Neural crest cell (in vitro differentiated cells): ENCODE measurements around the gene SIGLEC1. TPM values are rescaled to one million over a fixed set of nuclear protein-coding genes. Genes with fewer than 3 reads are reported as not detected.

Source experiments
- DNase-seq: peaks from one replicate; pipeline ENCODE4 v3.0.0; 2021; ENCODE audit warnings: low read depth, mixed read lengths, low spot score
- H3K27ac Mint-ChIP-seq: one replicate; pipeline ENCODE4 v1.8.0; 2021; ENCODE audit warnings: mild to moderate bottlenecking, mixed read lengths; ENCODE audit not compliant: unreplicated experiment
- H3K27me3 Mint-ChIP-seq: 2 replicates; pipeline ENCODE4 v1.8.0; 2021; ENCODE audit warnings: low read depth, mild to moderate bottlenecking, mixed read lengths
- H3K36me3 Mint-ChIP-seq: 2 replicates; pipeline ENCODE4 v1.8.0; 2021; ENCODE audit warnings: low read depth, mild to moderate bottlenecking, mixed read lengths
- H3K4me1 Mint-ChIP-seq: 2 replicates; pipeline ENCODE4 v1.8.0; 2021; ENCODE audit warnings: mixed read lengths
- H3K4me3 Mint-ChIP-seq: one replicate; pipeline ENCODE4 v1.8.0; 2021; ENCODE audit warnings: mild to moderate bottlenecking, mixed read lengths
- H3K9me3 Mint-ChIP-seq: 2 replicates; pipeline ENCODE4 v1.8.0; 2021; ENCODE audit warnings: mixed read lengths
- total RNA-seq: library from RNA; stranded (reverse); gene quantifications from 2 replicates; pipeline ENCODE4 v1.2.1, GENCODE V29; 2021
- TF ChIP-seq, protein P1 (sequence below): fragments of 200-600 bp; sonication (generic); conservative IDR thresholded peaks from 2 replicates; pipeline ENCODE4 v1.5.0; 2021; ENCODE audit warnings: antibody characterized with exemption, mild to moderate bottlenecking

The SIGLEC1 gene
- total RNA-seq, 1 donor from 2014 or later, result not detected

DNA sequence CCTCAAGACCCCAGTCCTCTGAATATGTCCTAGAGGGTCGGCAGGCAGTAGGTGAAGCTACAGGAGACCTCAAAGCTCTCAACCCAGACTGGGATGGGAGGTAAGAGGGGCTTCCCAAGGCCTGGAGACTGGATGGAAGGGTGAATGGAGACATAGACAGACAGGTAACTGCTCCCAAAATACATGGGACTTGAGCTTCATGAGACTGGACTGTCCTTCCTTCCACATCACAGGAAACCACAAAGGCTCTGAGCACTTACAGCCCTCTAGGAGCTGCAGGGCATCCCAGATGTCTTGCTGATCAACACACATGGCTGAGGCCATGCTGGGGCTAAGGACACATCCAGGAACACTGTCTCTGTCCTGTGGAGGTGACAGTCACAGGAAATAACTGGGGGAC, 31.6 kb upstream of the SIGLEC1 start:
- Mint-ChIP-seq H3K9me3 (no peaks in the 10 kb centered on the region), H3K4me3 (no peak overlapping the region), H3K4me1 (peaks cover 19% of the 10 kb centered on the region), H3K27ac (no peak overlapping the region), H3K36me3 (no peaks in the 10 kb centered on the region), H3K27me3 (peaks cover 49% of the 10 kb centered on the region)
- no peak for DNase-seq
- TF ChIP-seq, protein P1, sequence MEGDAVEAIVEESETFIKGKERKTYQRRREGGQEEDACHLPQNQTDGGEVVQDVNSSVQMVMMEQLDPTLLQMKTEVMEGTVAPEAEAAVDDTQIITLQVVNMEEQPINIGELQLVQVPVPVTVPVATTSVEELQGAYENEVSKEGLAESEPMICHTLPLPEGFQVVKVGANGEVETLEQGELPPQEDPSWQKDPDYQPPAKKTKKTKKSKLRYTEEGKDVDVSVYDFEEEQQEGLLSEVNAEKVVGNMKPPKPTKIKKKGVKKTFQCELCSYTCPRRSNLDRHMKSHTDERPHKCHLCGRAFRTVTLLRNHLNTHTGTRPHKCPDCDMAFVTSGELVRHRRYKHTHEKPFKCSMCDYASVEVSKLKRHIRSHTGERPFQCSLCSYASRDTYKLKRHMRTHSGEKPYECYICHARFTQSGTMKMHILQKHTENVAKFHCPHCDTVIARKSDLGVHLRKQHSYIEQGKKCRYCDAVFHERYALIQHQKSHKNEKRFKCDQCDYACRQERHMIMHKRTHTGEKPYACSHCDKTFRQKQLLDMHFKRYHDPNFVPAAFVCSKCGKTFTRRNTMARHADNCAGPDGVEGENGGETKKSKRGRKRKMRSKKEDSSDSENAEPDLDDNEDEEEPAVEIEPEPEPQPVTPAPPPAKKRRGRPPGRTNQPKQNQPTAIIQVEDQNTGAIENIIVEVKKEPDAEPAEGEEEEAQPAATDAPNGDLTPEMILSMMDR, result no peak

DNA sequence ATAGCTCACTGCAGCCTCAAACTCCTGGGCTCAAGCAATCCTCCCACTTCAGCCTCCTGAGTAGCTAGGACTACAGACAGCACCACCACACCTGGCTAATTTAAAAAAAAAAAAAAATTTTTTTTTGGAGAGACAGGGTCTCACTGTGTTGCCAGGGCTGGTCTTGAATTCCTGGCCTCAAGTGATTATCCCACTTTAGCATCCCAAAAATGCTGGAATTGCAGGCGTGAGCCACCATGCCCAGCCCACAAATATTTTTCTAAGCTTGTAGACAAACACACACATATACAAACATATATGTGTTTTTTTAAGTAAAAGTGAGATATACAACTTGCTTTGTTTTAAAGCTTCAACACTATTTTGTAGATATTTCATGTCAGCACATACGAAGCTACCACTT, 30.9 kb upstream of the SIGLEC1 start:
- DNase-seq, result no peak
- peaks cover 44% of the 10 kb centered on the region for H3K27me3 Mint-ChIP-seq
- no peaks in the 10 kb centered on the region for H3K9me3 Mint-ChIP-seq
- no peak overlapping the region for H3K4me3 Mint-ChIP-seq
- no peak overlapping the region for H3K27ac Mint-ChIP-seq
- TF ChIP-seq, protein P1, result no peak
- no peaks in the 10 kb centered on the region for H3K36me3 Mint-ChIP-seq
- H3K4me1 Mint-ChIP-seq, result peaks cover 26% of the 10 kb centered on the region

DNA sequence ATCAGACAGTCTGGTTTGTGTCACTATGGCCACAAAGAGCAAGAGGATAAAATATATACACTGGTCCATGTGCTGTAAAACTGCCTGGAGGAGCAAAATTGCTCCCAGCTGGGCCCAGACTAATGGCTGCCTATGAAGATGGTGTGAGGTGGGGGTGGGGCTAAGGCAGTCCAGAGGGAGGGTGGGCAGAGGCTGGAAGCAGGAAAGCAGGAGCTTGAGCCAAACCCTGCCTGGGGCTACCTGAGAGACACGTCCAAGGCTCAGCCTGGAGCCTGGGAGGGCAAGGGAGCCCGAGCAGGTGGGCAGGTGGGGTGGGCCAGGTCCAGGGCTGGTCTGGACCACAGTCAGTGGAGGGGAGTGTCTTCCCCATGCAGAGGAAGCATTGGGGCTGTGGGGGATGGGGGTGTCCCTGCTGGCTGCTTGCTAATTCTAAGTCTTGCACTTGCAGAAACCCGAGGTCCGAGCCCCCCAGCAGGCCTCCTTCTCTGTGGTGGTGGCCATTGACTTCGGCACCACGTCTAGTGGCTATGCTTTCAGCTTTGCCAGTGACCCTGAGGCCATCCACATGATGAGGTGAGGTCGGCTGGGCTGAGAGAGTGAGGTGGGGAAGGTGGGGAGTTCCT, 29.5 kb upstream of the SIGLEC1 start:
- TF ChIP-seq, protein P1, result no peak
- no peak for DNase-seq
- Mint-ChIP-seq H3K9me3 (no peaks in the 10 kb centered on the region), H3K4me1 (peaks cover 30% of the 10 kb centered on the region), H3K27ac (no peak overlapping the region), H3K27me3 (peaks cover 34% of the 10 kb centered on the region), H3K4me3 (no peak overlapping the region), H3K36me3 (no peaks in the 10 kb centered on the region)

DNA sequence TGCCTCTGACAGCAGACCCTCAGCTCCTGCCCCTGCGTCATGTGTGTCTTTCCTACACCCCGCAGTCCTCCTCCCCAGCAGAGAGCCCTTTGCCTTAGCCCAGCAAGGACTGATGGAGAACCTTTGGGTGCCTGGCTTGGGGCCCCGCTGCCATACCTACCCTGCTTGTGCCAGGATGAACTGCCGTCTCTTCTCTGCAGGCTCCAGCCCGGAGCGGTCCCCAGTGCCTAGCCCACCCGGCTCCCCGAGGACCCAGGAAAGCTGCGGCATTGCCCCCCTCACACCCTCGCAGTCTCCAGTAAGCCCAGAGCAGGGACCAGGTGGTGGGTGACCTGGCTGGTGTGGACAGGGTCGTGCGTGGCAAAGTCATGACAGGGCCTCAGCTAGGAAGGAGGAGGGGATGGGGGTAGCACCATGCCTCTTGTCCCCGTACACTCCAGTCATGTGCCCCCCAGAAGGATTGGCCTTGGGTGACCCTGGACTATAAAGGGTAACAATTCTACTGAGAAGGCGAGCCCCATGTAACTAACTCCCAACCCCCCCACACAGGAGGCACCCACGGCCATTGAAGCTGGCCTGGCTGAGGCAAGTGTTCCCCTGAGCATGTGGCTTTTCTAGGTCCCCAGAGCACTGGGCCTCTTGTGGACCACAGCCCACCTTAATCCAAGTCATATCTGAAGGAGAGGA, 28.4 kb upstream of the SIGLEC1 start:
- peaks cover 30% of the 10 kb centered on the region for H3K4me1 Mint-ChIP-seq
- H3K4me3 Mint-ChIP-seq, result no peak overlapping the region
- TF ChIP-seq, protein P1, result no peak
- no peaks in the 10 kb centered on the region for H3K36me3 Mint-ChIP-seq
- DNase-seq, result no peak
- H3K27ac Mint-ChIP-seq, result peak overlapping the region; percentile 71
- H3K27me3 Mint-ChIP-seq, result peaks cover 23% of the 10 kb centered on the region
- H3K9me3 Mint-ChIP-seq, result no peaks in the 10 kb centered on the region

DNA sequence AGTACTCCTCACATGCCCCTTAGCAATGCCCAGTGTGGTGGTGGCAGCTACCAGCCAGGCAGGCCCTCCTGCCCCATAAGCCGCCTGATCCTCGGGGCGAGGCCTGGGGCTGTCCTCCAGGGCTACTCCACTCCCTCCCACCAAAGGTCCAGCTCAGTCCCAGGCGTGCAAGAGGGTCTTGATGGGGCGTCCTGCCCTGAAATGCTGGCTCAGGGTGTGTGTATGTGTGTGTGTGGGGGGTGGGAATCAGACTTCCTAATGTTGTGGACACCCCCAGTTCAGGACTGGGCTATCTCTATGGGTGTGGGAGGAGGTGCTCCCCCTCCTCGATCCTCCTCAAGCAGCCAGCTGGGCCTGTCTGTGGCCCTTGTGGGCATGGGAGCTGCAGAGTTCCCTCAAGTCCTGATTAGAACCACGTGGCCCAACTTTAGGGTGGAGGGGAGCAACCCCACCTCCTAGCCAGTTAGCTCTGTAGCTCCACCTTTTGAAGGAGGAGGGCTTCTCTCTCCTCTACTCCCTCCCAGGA, 27.6 kb upstream of the SIGLEC1 start:
- no peak for DNase-seq
- H3K27ac Mint-ChIP-seq, result no peak overlapping the region

More for the DNA sequence above, 27.6 kb upstream of the SIGLEC1 start:
- H3K4me1 Mint-ChIP-seq, result peaks cover 30% of the 10 kb centered on the region
- no peaks in the 10 kb centered on the region for H3K36me3 Mint-ChIP-seq
- no peaks in the 10 kb centered on the region for H3K9me3 Mint-ChIP-seq
- H3K4me3 Mint-ChIP-seq, result no peak overlapping the region
- TF ChIP-seq, protein P1, result no peak
- H3K27me3 Mint-ChIP-seq, result peaks cover 16% of the 10 kb centered on the region
